HepG2 (cell line): ENCODE data around the gene MMP28. TPM values are rescaled to one million over a fixed set of nuclear protein-coding genes. Genes with fewer than 3 reads are reported as not detected.
A peak's percentile ranks its signal among the peaks of the same experiment; 100 is the strongest.

Experiments used
- ATAC-seq: fragments of 200-7000 bp; cut with Tn5 transposase; 3 replicates; pipeline ENCODE4 v1.9.1; 2020; ENCODE audit warnings: mild to moderate bottlenecking, moderate library complexity
- BruUV-seq: library from RNA; stranded (reverse); fragments of 400-500 nt; replicated peaks from 2 replicates; lab custom pipeline; 2021; lab: Mats Ljungman, UMichigan
- CTCF ChIA-PET: fragments of 300-600 bp; formaldehyde crosslinking; extraction: SDS; loops from one replicate; lab custom pipeline; 2021; ENCODE audit warnings: low total read pairs, inconsistent platforms, low intra/inter-chr PET ratio; lab: Yijun Ruan, JAX
- POLR2A ChIA-PET: fragments of 350-600 bp; sonication (Branson Sonifier 250); formaldehyde crosslinking; loops from one replicate; lab custom pipeline; 2020; ENCODE audit warnings: antibody characterized with exemption, inconsistent platforms; lab: Yijun Ruan, JAX
- DNase-seq: peaks from one replicate; pipeline ENCODE4 v3.0.0-alpha.2; 2015; ENCODE audit warnings: low spot score
- FAIRE-seq: peaks from 3 replicates; lab custom pipeline; 2011; peaks lifted over from hg19 to GRCh38; lab: Jason Lieb, UNC
- H2AFZ ChIP-seq: one replicate; pipeline ENCODE4 v1.6.1; 2011; ENCODE audit warnings: low read length, inconsistent platforms
- H3K27ac ChIP-seq: fragments of 300-600 bp; 3 replicates; pipeline ENCODE4 v1.8.0; 2011; ENCODE audit warnings: mixed run types, mild to moderate bottlenecking, mixed read lengths, low read length, inconsistent platforms; ENCODE audit not compliant: insufficient read depth; ENCODE audit errors: extremely low read length
- H3K27me3 ChIP-seq, 2 experiments: fragments of 200-600 bp in 1 of 2; 2 replicates in 1 of 2; 3 replicates in 1 of 2; pipeline versions ENCODE4 v1.6.0 to v1.8.0; 2011; ENCODE audit warnings: low read length in 2 of 2, mild to moderate bottlenecking in 2 of 2, moderate library complexity in 2 of 2, inconsistent platforms in 1 of 2; ENCODE audit not compliant: insufficient read depth in 2 of 2, control insufficient read depth in 1 of 2
- H3K36me3 ChIP-seq, 2 experiments: fragments of 200-600 bp in 1 of 2; replicated peaks in 1 of 2; 2 replicates in 1 of 2; 3 replicates in 1 of 2; pipeline versions ENCODE4 v1.5.1 to v1.8.0; 2011; ENCODE audit warnings: low read length in 2 of 2, inconsistent platforms in 1 of 2; ENCODE audit not compliant: insufficient read depth in 2 of 2, control insufficient read depth in 1 of 2
- H3K4me1 ChIP-seq: 2 replicates; pipeline ENCODE4 v1.5.1; 2012; ENCODE audit warnings: low read length, inconsistent platforms; ENCODE audit not compliant: insufficient read depth
- H3K4me2 ChIP-seq: 2 replicates; pipeline ENCODE4 v1.6.0; 2011; ENCODE audit warnings: low read depth, low read length, inconsistent platforms
- H3K4me3 ChIP-seq, 3 experiments: fragments of 200-600 bp in 1 of 3; sonication (generic), shearing (Covaris generic) in 1 of 3; replicated peaks in 1 of 3; 2 replicates each; pipeline ENCODE4 v1.5.1; 2011 to 2016; ENCODE audit warnings: low read length in 3 of 3, inconsistent platforms in 2 of 3, low read depth in 2 of 3, mild to moderate bottlenecking in 2 of 3, control low read depth in 1 of 3, mixed read lengths in 1 of 3; ENCODE audit not compliant: insufficient read depth in 1 of 3
- H3K79me2 ChIP-seq: one replicate; pipeline ENCODE4 v1.6.1; 2011; ENCODE audit warnings: low read length, inconsistent platforms; ENCODE audit not compliant: insufficient read depth
- H3K9ac ChIP-seq: 2 replicates; pipeline ENCODE4 v1.6.0; 2011; ENCODE audit warnings: mild to moderate bottlenecking, low read depth, low read length, inconsistent platforms; ENCODE audit not compliant: insufficient read depth
- H3K9me3 ChIP-seq: 2 replicates; pipeline ENCODE4 v1.5.1; 2012; ENCODE audit warnings: mild to moderate bottlenecking, low read length
- H4K20me1 ChIP-seq: 2 replicates; pipeline ENCODE4 v1.6.0; 2011; ENCODE audit warnings: inconsistent platforms, mild to moderate bottlenecking, low read length, moderate library complexity; ENCODE audit not compliant: insufficient read depth
- ERF ChIP-seq: IDR thresholded peaks from 2 replicates; pipeline ENCODE4 v1.6.1; 2018; ENCODE audit warnings: missing biosample characterization, missing genetic modification reagents
- KAT8 ChIP-seq: IDR thresholded peaks from 2 replicates; pipeline ENCODE4 v1.6.1; 2016; ENCODE audit warnings: missing genetic modification reagents, missing compliant biosample characterization
- MNT ChIP-seq: fragments of 450-650 bp; IDR thresholded peaks from 2 replicates; pipeline ENCODE4 v1.6.1; 2016
- PHF21A ChIP-seq: sonication (generic); formaldehyde crosslinking; IDR thresholded peaks from 2 replicates; pipeline ENCODE4 v1.5.0; 2020; ENCODE audit warnings: mild to moderate bottlenecking, missing genetic modification reagents
- RXRA ChIP-seq: sonication (generic); formaldehyde crosslinking; IDR thresholded peaks from 2 replicates; pipeline ENCODE4 v1.5.1; 2020; ENCODE audit warnings: missing genetic modification reagents
- WGBS: methylation state at CpG from one replicate; pipeline ENCODE4 v1.1.6; 2017; ENCODE audit warnings: low lambda C conversion rate; 5-methylcytosine and 5-hydroxymethylcytosine counted together
- in situ Hi-C: cut with HindIII; loops from 2 replicates; pipeline ENCODE4 v1.10.0; 2017; ENCODE audit warnings: low pct_unique_long_range_greater_than_20kb; ENCODE audit not compliant: extremely low pct_ligation_motif_present
- intact Hi-C: fragments of 100-400 bp; cut with micrococcal nuclease; formaldehyde crosslinking; loops from one replicate; pipeline ENCODE4 v1.10.0; 2022; ENCODE audit not compliant: unreplicated experiment
- polyA plus RNA-seq, 8 experiments: library from polyadenylated mRNA; depleted of rRNA in 3 of 8; stranded (reverse) in 7 of 8; unstranded in 1 of 8; fragments of >200 nt; fragmentation: Illumina TruSeq in 4 of 8; extraction: Trizol in 4 of 8; gene quantifications; 2 replicates each; pipeline versions ENCODE4 v1.2.1 to v1.2.3, GENCODE V29; 2011 to 2016; ENCODE audit warnings: low read depth in 4 of 8, missing spikeins in 1 of 8, mixed read lengths in 1 of 8; ENCODE audit not compliant: insufficient read depth in 1 of 8
- total RNA-seq, 5 experiments: library from RNA; depleted of rRNA; stranded (reverse); fragments of >200 nt; fragmentation: Illumina TruSeq; extraction: Trizol; gene quantifications; 2 replicates each; pipeline ENCODE4 v1.2.3, GENCODE V29; 2016; ENCODE audit warnings: low read depth in 1 of 5

The MMP28 gene
- total and polyA plus RNA-seq, 2 of the 13 experiments (the other 11 are each of a cell fraction or from before 2014, with no cell fraction given) = not detected

GRCh38 chr17:35804658-35805192 lies 9.3 kb upstream of the MMP28 start (continued):
- TF ChIP-seq MNT (no peak), RXRA (CRISPR knock-in tag) (no peak), PHF21A (CRISPR knock-in tag) (peak; percentile 40; the same call in 1 of the 2 replicates), ERF (peak; percentile 37; the same call in 1 of the 2 replicates)

GRCh38 chr17:35801583-35802224 lies 6.3 kb upstream of the MMP28 start:
- Histone ChIP-seq H3K4me3 (no peak overlapping the region), H3K9me3 (no peaks in the 10 kb centered on the region), H3K36me3 (no peaks in the 10 kb centered on the region), H3K9ac (no peak overlapping the region), H2AFZ (no peak overlapping the region), H3K27ac (no peak overlapping the region), H3K4me1 (peaks cover 24% of the 10 kb centered on the region), H4K20me1 (no peaks in the 10 kb centered on the region), H3K79me2 (no peaks in the 10 kb centered on the region), H3K27me3 (peaks cover 0 to 19% of the 10 kb centered on the region in 2 experiments; a peak in 4 of 5 replicates), H3K4me2 (no peak overlapping the region)
- ATAC-seq (no peak), DNase-seq (no peak), FAIRE-seq (no peak)
- intact Hi-C loops (no loop called here), in situ Hi-C loops (loop anchor here (25.0 kb wide), 1 partner anchor 89 kb away; no protein-coding TSS in a partner anchor)
- ChIA-PET CTCF (no interaction called here), POLR2A (no interaction called here)
- TF ChIP-seq KAT8 (CRISPR knock-in tag) = no peak
- 62% methylated on average over 7 of the region's 9 CpGs for WGBS
- no TSS peak for BruUV-seq
